ENCODE data around the gene TTC39C.

Gene TTC39C

GRCh38 chr18:24014062-24014985, at the start of gene TTC39C:
TTC39C (plus strand) TSS chr18:24014754; CDS start chr18:24014872, 118 bp downstream.
- Mint-ChIP-seq H3K9me3 (ENCODE audit: low read depth) (no peaks in the 10 kb centered on the region), H3K4me1 (ENCODE audit: low read depth) (peaks cover 83% of the 10 kb centered on the region), H3K36me3 (no peaks in the 10 kb centered on the region), H3K4me3 (peak within 1 kb of the TSS; percentile 94), H3K27me3 (no peaks in the 10 kb centered on the region), H3K27ac (peak within 1 kb of the TSS; percentile 90)

GRCh38 chr18:23966909-23967308, 47.6 kb upstream of the TTC39C start:
- Mint-ChIP-seq H3K9me3 (ENCODE audit: low read depth) (no peaks in the 10 kb centered on the region), H3K36me3 (no peaks in the 10 kb centered on the region), H3K4me3 (no peak overlapping the region), H3K4me1 (ENCODE audit: low read depth) (peaks cover 70% of the 10 kb centered on the region), H3K27me3 (no peaks in the 10 kb centered on the region), H3K27ac (no peak overlapping the region)

- H3K4me3 Mint-ChIP-seq = no peak overlapping the region
Measured at GRCh38 chr18:23967321-23968089, 47.0 kb upstream of the TTC39C start.

GRCh38 chr18:23968638-23969604, 45.6 kb upstream of the TTC39C start:
- Mint-ChIP-seq H3K4me1 (ENCODE audit: low read depth) (peaks cover 81% of the 10 kb centered on the region), H3K27ac (peak overlapping the region; percentile 36), H3K9me3 (ENCODE audit: low read depth) (no peaks in the 10 kb centered on the region), H3K4me3 (no peak overlapping the region), H3K36me3 (no peaks in the 10 kb centered on the region), H3K27me3 (no peaks in the 10 kb centered on the region)

More at GRCh38 chr18:23967321-23968089, 47.0 kb upstream of the TTC39C start:
- H3K27ac Mint-ChIP-seq = no peak overlapping the region
- no peaks in the 10 kb centered on the region for H3K9me3 Mint-ChIP-seq (ENCODE audit: low read depth)
- H3K36me3 Mint-ChIP-seq = no peaks in the 10 kb centered on the region
- H3K4me1 Mint-ChIP-seq (ENCODE audit: low read depth) = peaks cover 76% of the 10 kb centered on the region
- H3K27me3 Mint-ChIP-seq = no peaks in the 10 kb centered on the region

GRCh38 chr18:23969664-23970063, 44.9 kb upstream of the TTC39C start:
- Mint-ChIP-seq H3K4me1 (ENCODE audit: low read depth) (peaks cover 73% of the 10 kb centered on the region), H3K27ac (peak overlapping the region; percentile 30), H3K9me3 (ENCODE audit: low read depth) (no peaks in the 10 kb centered on the region), H3K27me3 (no peaks in the 10 kb centered on the region), H3K4me3 (peak overlapping the region; percentile 55), H3K36me3 (no peaks in the 10 kb centered on the region)

- no peaks in the 10 kb centered on the region for H3K9me3 Mint-ChIP-seq (ENCODE audit: low read depth)
- peak overlapping the region; percentile 46 for H3K4me3 Mint-ChIP-seq
- H3K36me3 Mint-ChIP-seq = no peaks in the 10 kb centered on the region
- peaks cover 65% of the 10 kb centered on the region for H3K4me1 Mint-ChIP-seq (ENCODE audit: low read depth)
- H3K27ac Mint-ChIP-seq = peak overlapping the region; percentile 74
- H3K27me3 Mint-ChIP-seq = no peaks in the 10 kb centered on the region
Measured at GRCh38 chr18:23970161-23971096, 44.1 kb upstream of the TTC39C start.

GRCh38 chr18:23971097-23971440, 43.5 kb upstream of the TTC39C start:
- Mint-ChIP-seq H3K27ac (peak overlapping the region; percentile 74), H3K9me3 (ENCODE audit: low read depth) (no peaks in the 10 kb centered on the region), H3K4me3 (no peak overlapping the region), H3K36me3 (peaks cover 2% of the 10 kb centered on the region), H3K4me1 (ENCODE audit: low read depth) (peaks cover 59% of the 10 kb centered on the region), H3K27me3 (no peaks in the 10 kb centered on the region)

- H3K4me3 Mint-ChIP-seq = no peak overlapping the region
- peaks cover 5% of the 10 kb centered on the region for H3K9me3 Mint-ChIP-seq (ENCODE audit: low read depth)
- H3K27ac Mint-ChIP-seq = no peak overlapping the region
- peaks cover 2% of the 10 kb centered on the region for H3K36me3 Mint-ChIP-seq
- H3K27me3 Mint-ChIP-seq = no peaks in the 10 kb centered on the region
- peaks cover 56% of the 10 kb centered on the region for H3K4me1 Mint-ChIP-seq (ENCODE audit: low read depth)
Measured at GRCh38 chr18:23971666-23972230, 42.8 kb upstream of the TTC39C start.

GRCh38 chr18:23972453-23972852, 42.1 kb upstream of the TTC39C start:
- H3K36me3 Mint-ChIP-seq = peaks cover 5% of the 10 kb centered on the region
- H3K9me3 Mint-ChIP-seq (ENCODE audit: low read depth) = peaks cover 5% of the 10 kb centered on the region
- H3K4me3 Mint-ChIP-seq = no peak overlapping the region
- no peaks in the 10 kb centered on the region for H3K27me3 Mint-ChIP-seq
- H3K27ac Mint-ChIP-seq = peak overlapping the region; percentile 74
- H3K4me1 Mint-ChIP-seq (ENCODE audit: low read depth) = peaks cover 52% of the 10 kb centered on the region

- Mint-ChIP-seq H3K9me3 (ENCODE audit: low read depth) (peaks cover 5% of the 10 kb centered on the region), H3K4me3 (no peak overlapping the region), H3K4me1 (ENCODE audit: low read depth) (peaks cover 30% of the 10 kb centered on the region), H3K27ac (no peak overlapping the region), H3K27me3 (no peaks in the 10 kb centered on the region), H3K36me3 (peaks cover 7% of the 10 kb centered on the region)
Measured at GRCh38 chr18:23977103-23977502, 37.5 kb upstream of the TTC39C start.

- peaks cover 5% of the 10 kb centered on the region for H3K9me3 Mint-ChIP-seq (ENCODE audit: low read depth)
- H3K27me3 Mint-ChIP-seq = no peaks in the 10 kb centered on the region
- H3K27ac Mint-ChIP-seq = peak overlapping the region; percentile 75
- H3K36me3 Mint-ChIP-seq = peaks cover 8% of the 10 kb centered on the region
- H3K4me3 Mint-ChIP-seq = peak overlapping the region; percentile 25
- H3K4me1 Mint-ChIP-seq (ENCODE audit: low read depth) = peaks cover 25% of the 10 kb centered on the region
Measured at GRCh38 chr18:23977719-23978483, 36.7 kb upstream of the TTC39C start.

GRCh38 chr18:23981369-23981980, 33.1 kb upstream of the TTC39C start:
- Mint-ChIP-seq H3K27me3 (no peaks in the 10 kb centered on the region), H3K27ac (no peak overlapping the region), H3K4me3 (no peak overlapping the region), H3K4me1 (ENCODE audit: low read depth) (peaks cover 29% of the 10 kb centered on the region), H3K36me3 (peaks cover 7% of the 10 kb centered on the region), H3K9me3 (ENCODE audit: low read depth) (peaks cover 3% of the 10 kb centered on the region)

All from activated naive CD8-positive, alpha-beta T cell (primary cell).